Keratinocyte (primary cell): Measurements from ENCODE around the gene SUN1.

Experiments
- EZH2 ChIP-seq: IDR thresholded peaks from one replicate; pipeline ENCODE4 v1.6.1; 2012; ENCODE audit warnings: inconsistent platforms, mild to moderate bottlenecking, low read length, moderate library complexity
- TF ChIP-seq, protein P1 (sequence below), 3 experiments: IDR thresholded peaks in 1 of 3; conservative IDR thresholded peaks in 1 of 3; optimal IDR thresholded peaks in 1 of 3; 2 replicates in 2 of 3; 3 replicates in 1 of 3; pipeline versions ENCODE3 to v1.5.1; 2011; ENCODE audit warnings: low read length in 3 of 3, mild to moderate bottlenecking in 3 of 3, moderate library complexity in 2 of 3, control low read depth in 1 of 3, inconsistent platforms in 1 of 3; ENCODE audit not compliant: insufficient read depth in 2 of 3; ENCODE audit errors: extremely low read depth in 1 of 3

DNA sequence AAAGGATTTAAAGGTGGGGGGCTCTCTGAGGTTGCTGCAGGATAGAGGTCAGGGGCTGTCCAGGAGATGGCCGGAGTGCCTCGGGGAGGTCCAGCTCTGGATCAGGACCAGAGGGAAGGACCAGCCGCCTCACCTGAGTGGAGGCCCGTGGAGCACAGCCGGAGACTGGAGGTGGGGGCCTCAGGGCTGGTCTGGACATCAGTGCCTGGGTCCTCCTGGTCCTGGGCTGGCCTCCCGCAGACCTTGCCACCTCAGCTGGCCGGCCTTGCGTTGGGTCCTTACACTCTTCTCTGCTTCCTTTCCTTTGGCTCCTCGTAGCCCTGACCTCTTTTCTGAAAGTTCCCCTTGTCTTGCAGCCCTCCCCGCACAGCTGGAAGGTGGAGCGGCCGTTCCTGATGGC lies 2.0 kb downstream of the SUN1 start:
- no peak for TF ChIP-seq EZH2
- TF ChIP-seq, protein P1, sequence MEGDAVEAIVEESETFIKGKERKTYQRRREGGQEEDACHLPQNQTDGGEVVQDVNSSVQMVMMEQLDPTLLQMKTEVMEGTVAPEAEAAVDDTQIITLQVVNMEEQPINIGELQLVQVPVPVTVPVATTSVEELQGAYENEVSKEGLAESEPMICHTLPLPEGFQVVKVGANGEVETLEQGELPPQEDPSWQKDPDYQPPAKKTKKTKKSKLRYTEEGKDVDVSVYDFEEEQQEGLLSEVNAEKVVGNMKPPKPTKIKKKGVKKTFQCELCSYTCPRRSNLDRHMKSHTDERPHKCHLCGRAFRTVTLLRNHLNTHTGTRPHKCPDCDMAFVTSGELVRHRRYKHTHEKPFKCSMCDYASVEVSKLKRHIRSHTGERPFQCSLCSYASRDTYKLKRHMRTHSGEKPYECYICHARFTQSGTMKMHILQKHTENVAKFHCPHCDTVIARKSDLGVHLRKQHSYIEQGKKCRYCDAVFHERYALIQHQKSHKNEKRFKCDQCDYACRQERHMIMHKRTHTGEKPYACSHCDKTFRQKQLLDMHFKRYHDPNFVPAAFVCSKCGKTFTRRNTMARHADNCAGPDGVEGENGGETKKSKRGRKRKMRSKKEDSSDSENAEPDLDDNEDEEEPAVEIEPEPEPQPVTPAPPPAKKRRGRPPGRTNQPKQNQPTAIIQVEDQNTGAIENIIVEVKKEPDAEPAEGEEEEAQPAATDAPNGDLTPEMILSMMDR (optimal IDR thresholded peaks at IDR 0.05 in 1 of 3, IDR thresholded peaks at IDR 0.05 in 1 of 3, conservative IDR thresholded peaks at IDR 0.05 in 1 of 3; ENCODE audit: extremely low read depth in 1 of 3, insufficient read depth in 2 of 3, low read length in 3 of 3), result no peak
